Measurements from ENCODE around the gene AP3S2. TPM values are rescaled to one million over a fixed set of nuclear protein-coding genes. Genes with fewer than 3 reads are reported as not detected.

AP3S2 gene
- polyA plus RNA-seq, 3 donors, result 30.8 to 41.2 (median 32.4) TPM

- Histone ChIP-seq H3K4me3 (replicated peaks in 1 of 3; ENCODE audit: low read depth in 2 of 3, low read length in 3 of 3) (no peak overlapping the region), H3K9me3 (replicated peaks in 1 of 2; ENCODE audit: control insufficient read depth in 1 of 2, insufficient read depth in 1 of 2, low read length in 2 of 2) (no peaks in the 10 kb centered on the region), H4K20me1 (ENCODE audit: insufficient read depth, low read length) (peaks cover 21% of the 10 kb centered on the region), H3K36me3 (replicated peaks in 1 of 2; ENCODE audit: control insufficient read depth in 1 of 2, insufficient read depth in 2 of 2, low read length in 2 of 2) (peaks cover 62 to 78% of the 10 kb centered on the region in 2 donors), H3K79me2 (ENCODE audit: insufficient read depth, low read length) (no peaks in the 10 kb centered on the region), H3K27me3 (ENCODE audit: control insufficient read depth in 2 of 2, insufficient read depth in 2 of 2, low read length in 2 of 2) (no peaks in the 10 kb centered on the region), H3K4me2 (replicated peaks; ENCODE audit: extremely low read depth, low read length, poor library complexity, severe bottlenecking) (no peak overlapping the region), H3K27ac (ENCODE audit: low read depth in 1 of 2, low read length in 2 of 2) (peak overlapping the region in 1 of 2 donors; percentile 26), H3K4me1 (ENCODE audit: control insufficient read depth in 1 of 2, insufficient read depth in 2 of 2, low read length in 2 of 2) (no peaks in the 10 kb centered on the region), H3K9ac (ENCODE audit: insufficient read depth, low read length, poor library complexity, severe bottlenecking) (no peak overlapping the region), H2AFZ (ENCODE audit: insufficient read depth, low read depth, low read length, poor library complexity, severe bottlenecking) (no peak overlapping the region)
- Mint-ChIP-seq H3K36me3 (peaks cover 25 to 30% of the 10 kb centered on the region in 2 donors), H3K4me3 (no peak overlapping the region), H3K27ac (peak overlapping the region in 3 of 7 donors; percentile 12 to 53 (median 50)), H3K9me3 (peaks cover 0 to 2% (median 0%) of the 10 kb centered on the region in 7 donors), H3K27me3 (ENCODE audit: low read depth in 3 of 3) (no peaks in the 10 kb centered on the region), H3K4me1 (peaks cover 2% of the 10 kb centered on the region)
- no peak for TF ChIP-seq CTCF (IDR thresholded peaks at IDR 0.05)
- no peak for DNase-seq
- 61% methylated on average over 3 of the region's 9 CpGs for WGBS (ENCODE audit: insufficient coverage)
- intact Hi-C loops (cut with micrococcal nuclease), result no loop called here
Observed at GRCh38 chr15:89858661-89859458, 34.9 kb downstream of the AP3S2 start.

- H3K79me2 ChIP-seq (ENCODE audit: insufficient read depth, low read length), result no peaks in the 10 kb centered on the region
- Mint-ChIP-seq H3K4me3 (no peak overlapping the region), H3K9me3 (peaks cover 0 to 2% (median 0%) of the 10 kb centered on the region in 7 donors), H3K27ac (peak overlapping the region in 4 of 7 donors; percentile 6 to 53 (median 34)), H3K27me3 (ENCODE audit: low read depth in 3 of 3) (no peaks in the 10 kb centered on the region), H3K36me3 (peaks cover 34% of the 10 kb centered on the region in 2 donors), H3K4me1 (peaks cover 6% of the 10 kb centered on the region)
- peaks cover 53 to 67% of the 10 kb centered on the region in 2 donors for H3K36me3 ChIP-seq (replicated peaks in 1 of 2; ENCODE audit: control insufficient read depth in 1 of 2, insufficient read depth in 2 of 2, low read length in 2 of 2)
- intact Hi-C loops (cut with micrococcal nuclease), result no loop called here
- no peak overlapping the region for H3K9ac ChIP-seq (ENCODE audit: insufficient read depth, low read length, poor library complexity, severe bottlenecking)
- H3K27ac ChIP-seq (ENCODE audit: low read depth in 1 of 2, low read length in 2 of 2), result no peak overlapping the region
- no peaks in the 10 kb centered on the region for H3K27me3 ChIP-seq (ENCODE audit: control insufficient read depth in 2 of 2, insufficient read depth in 2 of 2, low read length in 2 of 2)
- no peak overlapping the region for H3K4me3 ChIP-seq (replicated peaks in 1 of 3; ENCODE audit: low read depth in 2 of 3, low read length in 3 of 3)
- no peak for TF ChIP-seq CTCF (IDR thresholded peaks at IDR 0.05)
- H2AFZ ChIP-seq (ENCODE audit: insufficient read depth, low read depth, low read length, poor library complexity, severe bottlenecking), result no peak overlapping the region
- no peaks in the 10 kb centered on the region for H3K9me3 ChIP-seq (replicated peaks in 1 of 2; ENCODE audit: control insufficient read depth in 1 of 2, insufficient read depth in 1 of 2, low read length in 2 of 2)
- no CpG with 5 or more reads among the region's 3 CpGs for WGBS (ENCODE audit: insufficient coverage)
- H3K4me1 ChIP-seq (ENCODE audit: control insufficient read depth in 1 of 2, insufficient read depth in 2 of 2, low read length in 2 of 2), result peaks cover 3 to 6% of the 10 kb centered on the region in 2 donors
- H3K4me2 ChIP-seq (replicated peaks; ENCODE audit: extremely low read depth, low read length, poor library complexity, severe bottlenecking), result no peak overlapping the region
- no peak for DNase-seq
- H4K20me1 ChIP-seq (ENCODE audit: insufficient read depth, low read length), result peaks cover 21% of the 10 kb centered on the region
Observed at GRCh38 chr15:89857673-89858072, 36.1 kb downstream of the AP3S2 start.
